Parathyroid adenoma (tissue), 2 donors: ENCODE data around the gene ITPRIP.
A peak's percentile ranks its signal among the peaks of the same experiment; 100 is the strongest.

Experiments
- H2AFZ ChIP-seq: fragments of 300-600 bp; sonication (generic); one replicate; pipeline ENCODE4 v1.7.0; 2017; ENCODE audit warnings: antibody characterized with exemption, mild to moderate bottlenecking
- H3K27ac ChIP-seq: fragments of 300-600 bp; sonication (generic); one replicate; pipeline ENCODE4 v1.7.0; 2017
- H3K27me3 ChIP-seq: fragments of 300-600 bp; sonication (generic); one replicate; pipeline ENCODE4 v1.7.0; 2017; ENCODE audit warnings: low read length; ENCODE audit not compliant: control insufficient read depth, insufficient read depth
- H3K36me3 ChIP-seq: fragments of 300-600 bp; sonication (generic); one replicate; pipeline ENCODE4 v1.7.0; 2017; ENCODE audit warnings: low read length; ENCODE audit not compliant: control insufficient read depth, insufficient read depth
- H3K4me1 ChIP-seq: fragments of 300-600 bp; sonication (generic); one replicate; pipeline ENCODE4 v1.7.0; 2017; ENCODE audit warnings: control low read depth
- H3K4me2 ChIP-seq: fragments of 300-600 bp; sonication (generic); one replicate; pipeline ENCODE4 v1.7.0; 2017; ENCODE audit warnings: low read length
- H3K4me3 ChIP-seq: fragments of 300-600 bp; sonication (generic); one replicate; pipeline ENCODE4 v1.7.0; 2017; ENCODE audit warnings: low read depth, low read length
- H3K79me2 ChIP-seq: fragments of 300-600 bp; sonication (generic); one replicate; pipeline ENCODE4 v1.7.0; 2017; ENCODE audit warnings: control low read depth
- H3K9ac ChIP-seq: fragments of 300-600 bp; sonication (generic); one replicate; pipeline ENCODE4 v1.7.0; 2017; ENCODE audit warnings: mild to moderate bottlenecking
- H3K9me3 ChIP-seq: fragments of 300-600 bp; sonication (generic); one replicate; pipeline ENCODE4 v1.7.0; 2017; ENCODE audit warnings: low read length; ENCODE audit not compliant: control insufficient read depth
- CTCF ChIP-seq: fragments of 300-600 bp; sonication (generic); IDR thresholded peaks from one replicate; pipeline ENCODE4 v1.7.0; 2017; ENCODE audit warnings: antibody characterized with exemption, mild to moderate bottlenecking
- donor health status: primary hyperparathyroidism.

Gene ITPRIP

GRCh38 chr10:104344219-104344618, 6.0 kb upstream of the ITPRIP start:
- H2AFZ ChIP-seq: no peak overlapping the region
- H3K9me3 ChIP-seq: no peaks in the 10 kb centered on the region
- no peaks in the 10 kb centered on the region for H3K27me3 ChIP-seq
- no peak overlapping the region for H3K4me3 ChIP-seq
- peaks cover 4% of the 10 kb centered on the region for H3K4me1 ChIP-seq
- H3K9ac ChIP-seq: no peak overlapping the region
- H3K79me2 ChIP-seq: no peaks in the 10 kb centered on the region
- no peak overlapping the region for H3K4me2 ChIP-seq
- TF ChIP-seq CTCF: no peak
- no peaks in the 10 kb centered on the region for H3K36me3 ChIP-seq
- no peak overlapping the region for H3K27ac ChIP-seq

GRCh38 chr10:104342941-104343411, 4.7 kb upstream of the ITPRIP start:
- TF ChIP-seq CTCF: no peak
- Histone ChIP-seq H3K4me3 (no peak overlapping the region), H3K27me3 (no peaks in the 10 kb centered on the region), H3K4me1 (peaks cover 4% of the 10 kb centered on the region), H3K9me3 (no peaks in the 10 kb centered on the region), H3K79me2 (no peaks in the 10 kb centered on the region), H3K9ac (no peak overlapping the region), H3K36me3 (no peaks in the 10 kb centered on the region), H3K27ac (peak overlapping the region; percentile 61), H3K4me2 (no peak overlapping the region), H2AFZ (peak overlapping the region; percentile 59)

- no peak for TF ChIP-seq CTCF
- Histone ChIP-seq H3K4me2 (no peak overlapping the region), H2AFZ (peak overlapping the region; percentile 98), H3K36me3 (no peaks in the 10 kb centered on the region), H3K9me3 (no peaks in the 10 kb centered on the region), H3K27me3 (no peaks in the 10 kb centered on the region), H3K4me3 (no peak overlapping the region), H3K27ac (peak overlapping the region; percentile 93), H3K4me1 (peaks cover 4% of the 10 kb centered on the region), H3K79me2 (peaks cover 8% of the 10 kb centered on the region), H3K9ac (no peak overlapping the region)
Measured at GRCh38 chr10:104340641-104341040, 2.4 kb upstream of the ITPRIP start.

GRCh38 chr10:104340111-104340526, 1.9 kb upstream of the ITPRIP start:
- TF ChIP-seq CTCF: no peak
- peak overlapping the region; percentile 93 for H3K27ac ChIP-seq
- peak overlapping the region; percentile 86 for H3K4me2 ChIP-seq
- peaks cover 8% of the 10 kb centered on the region for H3K79me2 ChIP-seq
- H3K4me3 ChIP-seq: peak overlapping the region; percentile 96
- H2AFZ ChIP-seq: peak overlapping the region; percentile 98
- peaks cover 4% of the 10 kb centered on the region for H3K4me1 ChIP-seq
- H3K9me3 ChIP-seq: no peaks in the 10 kb centered on the region
- H3K36me3 ChIP-seq: no peaks in the 10 kb centered on the region
- no peaks in the 10 kb centered on the region for H3K27me3 ChIP-seq
- no peak overlapping the region for H3K9ac ChIP-seq

GRCh38 chr10:104339469-104340110, 1.3 kb upstream of the ITPRIP start:
- peak overlapping the region; percentile 96 for H3K4me3 ChIP-seq

More at GRCh38 chr10:104339469-104340110, 1.3 kb upstream of the ITPRIP start:
- Histone ChIP-seq H3K36me3 (no peaks in the 10 kb centered on the region), H3K9me3 (no peaks in the 10 kb centered on the region), H3K27ac (peak overlapping the region; percentile 93), H3K79me2 (peaks cover 10% of the 10 kb centered on the region), H3K4me2 (peak overlapping the region; percentile 86), H3K9ac (no peak overlapping the region), H3K27me3 (no peaks in the 10 kb centered on the region), H3K4me1 (peaks cover 4% of the 10 kb centered on the region), H2AFZ (peak overlapping the region; percentile 98)
- TF ChIP-seq CTCF: no peak
